IMR-90 (cell line): ENCODE measurements around the gene DOCK1. TPM values are rescaled to one million over a fixed set of nuclear protein-coding genes. Genes with fewer than 3 reads are reported as not detected.

Experiments used
- ATAC-seq: fragments of 200-7000 bp; cut with Tn5 transposase; 2 replicates; pipeline ENCODE4 v1.9.1; 2020; ENCODE audit warnings: low read depth, mild to moderate bottlenecking, moderate library complexity
- BruUV-seq: library from RNA; stranded (reverse); fragments of 400-500 nt; replicated peaks from 2 replicates; lab custom pipeline; 2021; lab: Mats Ljungman, UMichigan
- CTCF ChIA-PET: fragments of 300-600 bp; formaldehyde crosslinking; extraction: SDS; loops from one replicate; lab custom pipeline; 2021; ENCODE audit warnings: antibody characterized with exemption; lab: Yijun Ruan, JAX
- POLR2A ChIA-PET: fragments of 300-600 bp; sonication (Branson Sonifier 250); formaldehyde crosslinking; loops from one replicate; lab custom pipeline; 2022; ENCODE audit warnings: antibody characterized with exemption; ENCODE audit not compliant: unreplicated experiment; lab: Charles Lee
- DNase-seq: peaks from one replicate; pipeline ENCODE4 v3.0.0; 2013
- H2AFZ ChIP-seq: replicated peaks from 2 replicates; pipeline ENCODE3; 2013; ENCODE audit warnings: low read length, mild to moderate bottlenecking; ENCODE audit not compliant: poor library complexity
- H2AK5ac ChIP-seq: 2 replicates; pipeline ENCODE4 v1.6.1; 2013; ENCODE audit warnings: low read depth, low read length, inconsistent platforms
- H2AK9ac ChIP-seq: replicated peaks from 2 replicates; pipeline ENCODE3; 2013; ENCODE audit warnings: mild to moderate bottlenecking, low read depth, low read length, moderate library complexity; ENCODE audit not compliant: poor library complexity
- H2BK120ac ChIP-seq: 2 replicates; pipeline ENCODE4 v1.6.1; 2013; ENCODE audit warnings: low read depth, low read length, inconsistent platforms
- H2BK15ac ChIP-seq: 3 replicates; pipeline ENCODE4 v1.6.1; 2013; ENCODE audit warnings: low read depth, low read length, inconsistent platforms
- H2BK20ac ChIP-seq: 2 replicates; pipeline ENCODE4 v1.6.1; 2013; ENCODE audit warnings: low read depth, mild to moderate bottlenecking, inconsistent platforms, low read length, moderate library complexity
- H2BK5ac ChIP-seq: 2 replicates; pipeline ENCODE4 v1.6.1; 2013; ENCODE audit warnings: mild to moderate bottlenecking, low read depth, low read length, inconsistent platforms; ENCODE audit not compliant: poor library complexity, severe bottlenecking
- H3K14ac ChIP-seq: replicated peaks from 2 replicates; pipeline ENCODE4 v1.6.1; 2013; ENCODE audit warnings: low read depth, low read length, inconsistent platforms
- H3K18ac ChIP-seq: 2 replicates; pipeline ENCODE4 v1.6.1; 2013; ENCODE audit warnings: low read depth, low read length, control low read depth
- H3K23ac ChIP-seq: 2 replicates; pipeline ENCODE4 v1.6.1; 2013; ENCODE audit warnings: low read depth, low read length, inconsistent platforms
- H3K27ac ChIP-seq: 2 replicates; pipeline ENCODE4 v1.5.1; 2013; ENCODE audit warnings: mild to moderate bottlenecking, control low read depth, low read length; ENCODE audit not compliant: insufficient read depth
- H3K27me3 ChIP-seq: 2 replicates; pipeline ENCODE4 v1.6.1; 2013; ENCODE audit warnings: low read length; ENCODE audit not compliant: control insufficient read depth, insufficient read depth
- H3K36me3 ChIP-seq: 2 replicates; pipeline ENCODE4 v1.6.1; 2013; ENCODE audit warnings: low read length, mixed read lengths; ENCODE audit not compliant: control insufficient read depth, insufficient read depth
- H3K4ac ChIP-seq: 2 replicates; pipeline ENCODE4 v1.6.1; 2013; ENCODE audit warnings: low read depth, low read length, inconsistent platforms
- H3K4me1 ChIP-seq: 2 replicates; pipeline ENCODE4 v1.6.1; 2013; ENCODE audit warnings: low read length, mixed read lengths; ENCODE audit not compliant: control insufficient read depth, insufficient read depth
- H3K4me2 ChIP-seq: 2 replicates; pipeline ENCODE4 v1.6.1; 2013; ENCODE audit warnings: low read depth, mild to moderate bottlenecking, control low read depth, low read length, moderate library complexity
- H3K4me3 ChIP-seq: 2 replicates; pipeline ENCODE4 v1.5.1; 2013; ENCODE audit warnings: low read depth, mild to moderate bottlenecking, control low read depth, low read length, moderate library complexity; ENCODE audit not compliant: insufficient read depth
- H3K56ac ChIP-seq: 2 replicates; pipeline ENCODE4 v1.6.1; 2013; ENCODE audit warnings: low read length, inconsistent platforms; ENCODE audit not compliant: insufficient read depth; ENCODE audit errors: extremely low read depth
- H3K79me1 ChIP-seq, 2 experiments: 2 replicates each; pipeline ENCODE4 v1.6.1; 2013; ENCODE audit warnings: low read length in 2 of 2, inconsistent platforms in 1 of 2, low read depth in 1 of 2
- H3K9ac ChIP-seq: 2 replicates; pipeline ENCODE4 v1.6.1; 2013; ENCODE audit warnings: low read depth, low read length, control low read depth
- H3K9me1 ChIP-seq: 2 replicates; pipeline ENCODE4 v1.6.1; 2013; ENCODE audit warnings: low read length, inconsistent platforms; ENCODE audit not compliant: insufficient read depth
- H3K9me3 ChIP-seq: 2 replicates; pipeline ENCODE4 v1.6.1; 2013; ENCODE audit warnings: low read length; ENCODE audit not compliant: control insufficient read depth, insufficient read depth
- H4K20me1 ChIP-seq: 2 replicates; pipeline ENCODE4 v1.6.1; 2013; ENCODE audit warnings: low read length, inconsistent platforms; ENCODE audit not compliant: insufficient read depth
- H4K5ac ChIP-seq: 2 replicates; pipeline ENCODE4 v1.6.1; 2013; ENCODE audit warnings: mild to moderate bottlenecking, low read depth, low read length, control low read depth
- H4K8ac ChIP-seq, 2 experiments: 2 replicates each; pipeline ENCODE4 v1.6.1; 2013; ENCODE audit warnings: low read depth in 2 of 2, low read length in 2 of 2, control low read depth in 1 of 2, inconsistent platforms in 1 of 2
- H4K91ac ChIP-seq: 2 replicates; pipeline ENCODE4 v1.6.1; 2013; ENCODE audit warnings: low read depth, low read length, inconsistent platforms; ENCODE audit not compliant: insufficient read depth
- CEBPB ChIP-seq: IDR thresholded peaks from 2 replicates; pipeline ENCODE4 v1.6.1; 2012; ENCODE audit warnings: low read depth, low read length, improper control_type of control experiment
- CHD1 ChIP-seq: IDR thresholded peaks from 2 replicates; pipeline ENCODE4 v1.6.1; 2012; ENCODE audit warnings: low read depth, low read length, improper control_type of control experiment
- WGBS, 2 experiments: methylation state at CpG; one replicate each; pipeline versions ENCODE4 v1.1.5 to v1.1.7; 2013; ENCODE audit warnings: missing lambda C conversion rate in 2 of 2; ENCODE audit not compliant: insufficient read length in 1 of 2; ENCODE audit errors: extremely low coverage in 2 of 2; 5-methylcytosine and 5-hydroxymethylcytosine counted together
- dilution Hi-C: fragments of 300-500 bp; cut with HindIII; formaldehyde crosslinking; loops from one replicate; pipeline ENCODE4 v1.14.3; 2018; ENCODE audit warnings: low sequenced_read_pairs; ENCODE audit not compliant: unreplicated experiment
- in situ Hi-C: fragments of 300-500 bp; cut with MboI; formaldehyde crosslinking; loops from 3 replicates; pipeline ENCODE4 v1.14.3; 2019; ENCODE audit warnings: low sequenced_read_pairs, inconsistent platforms, mixed read lengths
- intact Hi-C: fragments of 100-400 bp; cut with micrococcal nuclease; formaldehyde crosslinking; loops from 2 replicates; pipeline ENCODE4 v1.10.0; 2022
- polyA plus RNA-seq, 3 experiments: library from polyadenylated mRNA; depleted of rRNA; stranded (reverse); fragments of >200 nt; gene quantifications; 2 replicates each; pipeline ENCODE4 v1.2.3, GENCODE V29; 2012; ENCODE audit warnings: low replicate concordance in 1 of 3
- total RNA-seq: library from RNA; depleted of rRNA; stranded (reverse); fragments of >200 nt; gene quantifications from 2 replicates; pipeline ENCODE4 v1.2.3, GENCODE V29; 2012

DOCK1 gene
- total and polyA plus RNA-seq, 2 of the 4 experiments (the other 2 are of a cell fraction), result 28.2 to 71.0 TPM

DNA sequence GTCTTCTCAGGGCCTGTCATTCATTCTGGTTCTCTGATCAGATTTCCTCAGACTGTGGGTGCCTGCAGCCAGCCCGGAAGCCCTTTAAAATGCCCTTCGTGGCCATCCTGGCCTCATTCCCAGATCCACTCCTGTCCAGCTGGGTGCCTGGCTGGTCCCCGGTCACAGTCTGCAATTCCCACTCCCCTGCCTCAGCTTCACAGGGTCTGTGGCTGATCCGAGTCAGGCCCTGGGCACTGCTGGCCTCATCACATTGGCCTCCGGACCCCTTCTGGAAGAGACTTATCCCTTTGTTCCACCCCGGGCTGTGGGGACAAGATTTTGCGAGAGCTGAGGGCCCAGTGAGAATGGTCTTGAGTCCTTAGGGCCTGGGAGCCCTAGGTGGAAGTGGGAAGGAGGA, 12.1 kb downstream of the DOCK1 start:
- H3K14ac ChIP-seq, result no peak overlapping the region
- dilution Hi-C loops, result no loop called here
- no peak overlapping the region for H3K4me3 ChIP-seq
- no peak overlapping the region for H2AK5ac ChIP-seq
- TF ChIP-seq CEBPB (no peak), CHD1 (no peak)
- no peak overlapping the region for H3K4me2 ChIP-seq
- intact Hi-C loops, result no loop called here
- no peak overlapping the region for H3K9ac ChIP-seq
- H4K8ac ChIP-seq, result no peak overlapping the region
- no peak overlapping the region for H4K91ac ChIP-seq
- 44% methylated on average over 2 of the region's 7 CpGs; no CpG with 5 or more reads in 1 of the 2 experiments for WGBS, 2 experiments
- ChIA-PET POLR2A (no interaction called here), CTCF (no interaction called here)
- no peak overlapping the region for H3K4ac ChIP-seq
- H3K9me1 ChIP-seq, result peaks cover 16% of the 10 kb centered on the region
- DNase-seq (no peak), ATAC-seq (no peak)
- H3K4me1 ChIP-seq, result peaks cover 12% of the 10 kb centered on the region
- BruUV-seq, result no TSS peak
- no peak overlapping the region for H2BK15ac ChIP-seq
- H3K36me3 ChIP-seq, result peaks cover 6% of the 10 kb centered on the region; the same call in 1 of the 2 replicates
- H3K23ac ChIP-seq, result no peak overlapping the region
- H3K79me1 ChIP-seq, result peaks cover 38 to 92% of the 10 kb centered on the region in 2 experiments
- H2AK9ac ChIP-seq, result no peak overlapping the region
- peaks cover 96% of the 10 kb centered on the region for H4K20me1 ChIP-seq
- H2BK20ac ChIP-seq, result no peak overlapping the region
- H2AFZ ChIP-seq, result no peak overlapping the region
- no peak overlapping the region for H2BK120ac ChIP-seq
- H4K5ac ChIP-seq, result no peak overlapping the region
- H3K9me3 ChIP-seq, result 0 out of 2 replicates have a peak, but pooled peaks cover 1% of the 10 kb centered on the region
- no peak overlapping the region for H3K56ac ChIP-seq
- in situ Hi-C loops, result no loop called here
- H3K18ac ChIP-seq, result no peak overlapping the region
- no peak overlapping the region for H2BK5ac ChIP-seq
- H3K27me3 ChIP-seq, result no peaks in the 10 kb centered on the region
- no peak overlapping the region for H3K27ac ChIP-seq
